ENCODE data around the gene ALDH8A1.

ALDH8A1 gene, protein sequence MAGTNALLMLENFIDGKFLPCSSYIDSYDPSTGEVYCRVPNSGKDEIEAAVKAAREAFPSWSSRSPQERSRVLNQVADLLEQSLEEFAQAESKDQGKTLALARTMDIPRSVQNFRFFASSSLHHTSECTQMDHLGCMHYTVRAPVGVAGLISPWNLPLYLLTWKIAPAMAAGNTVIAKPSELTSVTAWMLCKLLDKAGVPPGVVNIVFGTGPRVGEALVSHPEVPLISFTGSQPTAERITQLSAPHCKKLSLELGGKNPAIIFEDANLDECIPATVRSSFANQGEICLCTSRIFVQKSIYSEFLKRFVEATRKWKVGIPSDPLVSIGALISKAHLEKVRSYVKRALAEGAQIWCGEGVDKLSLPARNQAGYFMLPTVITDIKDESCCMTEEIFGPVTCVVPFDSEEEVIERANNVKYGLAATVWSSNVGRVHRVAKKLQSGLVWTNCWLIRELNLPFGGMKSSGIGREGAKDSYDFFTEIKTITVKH

DNA sequence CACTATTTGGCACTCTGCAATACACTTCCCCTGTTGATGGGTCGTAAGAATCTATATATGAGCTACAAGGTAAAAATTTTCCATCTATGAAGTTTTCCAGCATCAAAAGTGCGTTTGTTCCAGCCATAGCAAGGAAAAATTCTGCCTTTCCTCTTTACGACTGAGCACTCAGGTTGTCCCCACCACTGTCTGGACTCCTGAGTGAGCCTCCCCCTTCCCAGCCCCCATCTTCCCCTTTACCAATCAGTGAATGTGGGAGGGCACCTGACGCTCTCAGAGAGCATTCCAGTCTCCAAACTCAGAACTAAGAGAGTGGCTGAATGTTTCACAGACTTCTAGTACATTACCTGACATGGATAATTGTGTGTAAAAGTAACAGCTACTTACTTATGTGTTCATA is at the start of gene ALDH8A1:
Gene ALDH8A1 (minus strand): TSS at position 175 of the 400 bp plus-strand sequence. CDS start 48 bp downstream, at position 127.
- DNase-seq = no peak

DNA sequence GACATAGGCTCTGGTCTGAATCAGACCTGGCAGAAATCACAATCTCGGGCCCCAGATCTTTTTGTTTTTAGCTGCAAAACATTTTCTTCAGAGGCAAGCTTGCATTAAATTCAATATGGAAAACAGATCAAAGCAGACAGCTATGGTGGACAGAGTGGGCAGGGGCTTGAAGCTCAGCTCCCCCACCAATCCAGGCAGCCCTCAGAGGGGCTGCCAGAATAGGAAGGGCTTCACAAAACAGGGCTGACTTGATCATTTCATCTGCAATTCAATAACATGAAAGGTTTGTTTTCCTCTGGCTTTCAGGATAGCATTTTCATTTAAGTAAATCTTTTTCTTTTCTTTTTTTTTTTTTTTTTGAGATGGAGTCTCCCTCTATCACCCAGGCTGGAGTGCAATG is 49.2 kb upstream of the ALDH8A1 start:
- no peak for DNase-seq

DNA sequence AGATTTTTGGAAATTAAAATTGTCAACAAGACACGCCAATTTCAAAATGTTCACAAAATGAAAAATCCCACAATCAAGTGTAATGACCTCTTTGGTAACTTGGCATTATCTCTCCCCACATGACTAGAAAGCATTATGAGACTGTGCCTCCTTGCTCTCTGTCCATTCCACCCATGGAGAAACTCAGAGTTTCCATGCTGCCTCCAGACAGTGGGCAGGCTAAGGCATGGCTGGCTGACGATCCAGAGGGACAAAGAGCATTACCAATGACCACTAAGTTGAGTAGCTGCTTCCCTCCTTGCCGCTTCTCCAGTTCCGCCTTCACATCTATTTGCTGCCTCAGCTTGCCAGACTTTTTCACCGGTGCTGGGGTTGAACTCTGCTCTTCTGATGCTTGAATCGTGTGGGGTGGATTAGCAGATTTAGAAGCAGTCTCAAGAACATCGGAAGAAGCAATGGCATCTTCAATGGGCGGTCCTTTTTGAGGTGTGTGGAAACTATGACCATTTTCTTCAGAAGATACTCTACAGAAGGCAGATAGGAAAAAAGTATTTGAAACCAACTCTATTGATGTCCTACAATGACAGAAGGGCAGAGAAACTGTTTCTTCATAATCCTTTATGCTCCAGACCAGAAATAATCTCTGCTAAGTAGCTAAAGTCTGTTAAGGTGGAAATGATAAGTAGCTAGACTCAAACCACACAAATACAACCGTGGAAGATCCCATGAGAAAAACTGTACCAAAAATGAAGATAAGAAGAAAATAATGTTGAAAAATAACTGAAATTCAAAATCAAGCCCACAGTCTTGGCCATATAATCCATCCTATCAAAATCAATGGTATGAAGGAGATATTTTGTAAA is 47.5 kb upstream of the ALDH8A1 start:
- DNase-seq = no peak

DNA sequence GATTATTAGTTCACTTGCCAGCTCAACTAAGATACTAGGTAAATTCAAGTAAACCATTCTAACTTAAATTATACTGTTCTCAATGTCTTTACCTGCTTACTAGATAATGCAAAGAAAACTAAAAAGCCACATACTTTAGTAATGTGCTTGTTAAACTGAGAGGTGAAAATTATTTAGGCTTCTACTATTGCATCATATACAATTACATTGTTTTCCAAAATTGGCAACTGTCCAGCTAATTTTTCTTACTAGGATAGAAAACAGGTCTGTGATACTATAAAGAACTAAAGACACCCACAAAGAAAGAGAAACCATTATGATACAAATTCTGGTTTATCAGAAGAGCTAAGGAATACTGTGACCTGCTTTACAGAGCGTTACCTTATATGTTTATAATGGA is 45.6 kb upstream of the ALDH8A1 start:
- DNase-seq = no peak

GRCh38 chr6:134994431-134994830 is 44.5 kb upstream of the ALDH8A1 start:
- no peak for DNase-seq

GRCh38 chr6:134992155-134992554 is 42.3 kb upstream of the ALDH8A1 start:
- no peak for DNase-seq

- DNase-seq = no peak
These were observed 40.4 kb upstream of the ALDH8A1 start for GRCh38 chr6:134990262-134990661.

GRCh38 chr6:134984821-134985220 is 34.9 kb upstream of the ALDH8A1 start:
- peak; percentile 51 for DNase-seq

GRCh38 chr6:134983823-134984222 is 33.9 kb upstream of the ALDH8A1 start:
- no peak for DNase-seq

DNA sequence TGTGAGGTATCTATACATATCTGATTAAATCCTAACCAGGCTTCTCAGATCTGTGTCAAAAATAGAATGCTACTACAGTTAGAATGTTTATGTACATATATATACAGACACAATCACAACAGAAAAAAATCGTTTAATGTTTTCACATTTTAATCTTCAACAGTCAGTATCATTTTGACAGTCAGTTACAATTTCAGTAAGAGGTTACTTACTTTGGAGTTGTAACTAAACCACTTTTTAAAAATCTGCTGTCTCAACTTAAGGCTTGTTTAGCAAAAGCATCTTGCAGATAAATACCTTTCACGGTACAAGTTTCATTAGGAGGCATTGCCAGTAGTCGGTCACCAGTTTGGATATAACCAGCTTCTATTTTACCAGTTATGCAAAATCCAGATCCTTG is 32.3 kb upstream of the ALDH8A1 start:
- DNase-seq = no peak

GRCh38 chr6:134980846-134981245 is 30.9 kb upstream of the ALDH8A1 start:
- no peak for DNase-seq

- no peak for DNase-seq
These were observed 29.2 kb upstream of the ALDH8A1 start for GRCh38 chr6:134979142-134979541.

DNA sequence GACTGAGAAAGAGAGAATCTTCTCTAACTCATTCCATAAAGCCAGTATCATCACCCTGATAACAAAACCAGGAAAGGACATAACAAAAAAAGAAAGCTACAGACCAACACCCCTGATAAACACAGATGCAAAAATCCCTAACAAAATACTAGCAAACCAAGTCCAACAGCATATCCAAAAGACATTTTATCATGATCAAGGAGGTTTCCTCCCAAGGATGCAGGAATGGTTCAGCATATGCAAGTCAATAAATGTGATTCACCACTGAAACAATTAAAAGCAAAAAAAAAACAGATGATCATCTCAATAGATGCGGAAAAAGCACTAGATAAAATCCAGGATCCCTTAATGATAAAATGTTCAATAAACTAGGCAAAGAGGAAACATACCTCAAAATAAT is 24.5 kb upstream of the ALDH8A1 start:
- DNase-seq = no peak

GRCh38 chr6:134967711-134968110 is 17.8 kb upstream of the ALDH8A1 start:
- DNase-seq = no peak

- no peak for DNase-seq
These were observed 14.7 kb upstream of the ALDH8A1 start for GRCh38 chr6:134964451-134965203.

- no peak for DNase-seq
These were observed 12.5 kb upstream of the ALDH8A1 start for GRCh38 chr6:134962421-134962820.

DNA sequence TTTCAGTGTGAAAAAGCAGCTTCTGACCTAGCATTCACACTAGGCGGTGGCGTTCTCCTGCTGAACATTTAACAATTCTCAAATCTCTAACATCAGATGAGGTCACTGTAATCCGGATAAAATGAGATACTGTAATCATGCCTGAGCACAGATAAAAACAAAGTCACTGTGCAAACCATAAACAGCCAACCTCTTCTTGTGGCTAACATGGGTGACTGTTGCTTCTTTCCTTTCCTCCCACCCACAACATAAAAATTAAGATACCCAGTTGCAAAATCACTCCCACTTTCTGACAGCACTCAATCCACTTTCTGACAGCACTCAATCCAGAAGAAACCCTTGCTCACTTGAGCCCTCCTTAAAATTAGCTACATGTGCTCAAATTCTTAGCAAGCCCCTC is 11.5 kb upstream of the ALDH8A1 start:
- no peak for DNase-seq

GRCh38 chr6:134959603-134960002 is 9.7 kb upstream of the ALDH8A1 start:
- no peak for DNase-seq

DNA sequence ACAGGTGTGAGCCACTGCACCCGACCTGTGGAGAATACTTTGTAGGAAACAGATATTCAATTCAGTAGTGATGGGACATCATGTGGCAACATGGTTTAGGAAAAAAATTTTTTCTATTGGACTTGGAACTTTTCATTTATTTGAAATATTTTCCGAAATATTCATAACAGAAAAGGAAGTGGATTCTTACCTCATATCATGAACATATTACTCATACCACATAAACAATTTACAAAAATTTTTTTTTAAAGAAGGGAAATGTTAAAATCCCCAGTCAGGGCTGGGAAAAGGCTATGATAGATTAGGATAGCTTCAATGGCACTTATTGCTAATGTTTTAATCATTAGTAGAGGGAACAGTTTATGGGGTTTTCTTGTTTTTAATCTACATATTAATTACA is 6.8 kb upstream of the ALDH8A1 start:
- peak; percentile 68 for DNase-seq

DNA sequence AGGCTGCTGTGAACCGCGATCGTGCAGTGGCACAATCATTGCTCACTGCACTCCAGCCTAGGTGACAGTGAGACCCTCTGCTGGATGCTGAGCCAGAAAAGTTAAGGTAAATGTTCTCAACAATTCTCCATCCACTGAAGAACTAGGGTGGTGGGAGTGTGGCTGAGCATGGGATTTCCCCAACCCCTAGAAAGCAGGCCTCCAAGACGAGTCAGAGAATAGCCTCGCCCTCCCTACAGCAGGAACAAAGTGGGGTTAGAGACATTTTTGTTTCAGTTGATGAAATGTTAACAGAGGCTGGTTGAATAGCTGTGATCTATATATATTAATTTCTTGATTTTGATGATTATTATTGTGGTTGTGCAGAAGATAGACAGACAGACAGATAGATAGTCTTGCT is 6.1 kb upstream of the ALDH8A1 start:
- DNase-seq = no peak

- no peak for DNase-seq
These were observed 4.5 kb upstream of the ALDH8A1 start for GRCh38 chr6:134954272-134955000.

DNA sequence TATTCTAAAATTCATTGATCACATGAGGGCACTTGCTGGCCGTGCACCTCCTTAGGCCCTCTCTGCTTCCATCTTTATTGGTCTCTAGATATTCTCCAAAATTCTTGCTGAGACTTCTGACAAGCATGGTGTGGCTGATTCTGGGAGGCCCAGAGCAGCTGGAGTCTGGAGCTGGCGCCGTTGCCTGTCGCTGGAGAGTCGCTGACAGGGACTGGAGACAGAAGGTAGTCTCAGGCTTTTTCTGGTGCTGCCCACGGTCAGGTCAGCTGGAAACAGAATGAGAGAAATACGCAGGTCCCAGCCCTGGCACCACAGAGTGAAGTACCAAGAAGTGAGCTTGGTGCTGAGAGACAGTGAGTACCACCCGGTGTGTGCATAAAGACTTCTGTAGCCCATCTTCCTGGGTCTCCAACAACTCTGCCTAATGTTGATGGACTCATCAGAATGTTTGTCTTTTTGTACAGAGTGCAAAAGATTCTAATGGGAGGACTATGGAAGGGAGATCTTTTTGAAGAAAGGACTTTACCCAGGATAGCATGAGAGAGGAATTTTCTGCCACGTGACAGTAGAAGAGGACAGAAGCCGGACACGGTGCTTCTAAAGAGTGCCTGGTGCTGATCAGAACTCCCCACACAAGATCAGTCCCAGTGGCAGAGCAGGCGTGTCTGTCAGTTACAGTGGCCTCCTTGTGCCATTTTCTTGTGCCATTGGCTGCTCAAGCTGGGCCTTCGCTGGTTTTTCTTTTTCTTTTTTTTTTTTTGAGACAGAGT is 1.8 kb upstream of the ALDH8A1 start:
- DNase-seq = no peak
